AG20443 (cell line): ENCODE measurements around the gene PKP1.
A peak's percentile ranks its signal among the peaks of the same experiment; 100 is the strongest.

ENCODE experiments used
- DNase-seq: peaks from one replicate; pipeline ENCODE4 v3.0.0; 2012; ENCODE audit warnings: low spot score, mixed read lengths

The PKP1 gene

DNA sequence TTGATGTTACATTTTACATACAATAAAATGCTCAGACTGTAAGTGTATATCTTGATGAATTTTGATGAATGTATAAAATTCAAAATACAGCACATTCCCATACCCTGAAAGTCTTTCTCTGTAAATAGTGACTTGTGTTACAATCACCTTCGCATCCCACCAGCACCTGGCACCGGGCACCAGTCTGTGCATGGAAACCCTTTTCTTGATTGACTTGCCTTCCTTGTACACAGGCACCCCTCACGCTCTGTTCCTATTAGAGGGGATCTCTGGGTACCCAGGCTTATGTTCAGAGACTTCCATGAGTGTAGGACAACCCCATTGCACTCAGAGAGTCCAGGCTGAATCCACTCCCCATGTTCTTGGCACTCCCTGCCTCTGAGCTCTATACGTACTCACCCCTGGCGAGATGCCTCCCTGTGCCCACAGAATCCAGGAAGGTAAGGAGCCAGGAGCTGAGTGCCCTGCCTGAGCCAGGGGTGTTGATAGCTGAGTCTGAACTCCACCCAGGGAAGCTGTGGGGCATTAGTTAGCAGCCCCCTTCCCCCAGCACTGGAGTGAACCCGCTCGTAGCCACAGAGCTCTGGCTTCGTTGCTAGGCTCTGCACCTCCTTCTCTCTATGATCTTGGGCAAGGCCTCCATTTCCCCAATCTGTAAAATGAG lies 22.5 kb upstream of the PKP1 start:
- DNase-seq, result no peak

DNA sequence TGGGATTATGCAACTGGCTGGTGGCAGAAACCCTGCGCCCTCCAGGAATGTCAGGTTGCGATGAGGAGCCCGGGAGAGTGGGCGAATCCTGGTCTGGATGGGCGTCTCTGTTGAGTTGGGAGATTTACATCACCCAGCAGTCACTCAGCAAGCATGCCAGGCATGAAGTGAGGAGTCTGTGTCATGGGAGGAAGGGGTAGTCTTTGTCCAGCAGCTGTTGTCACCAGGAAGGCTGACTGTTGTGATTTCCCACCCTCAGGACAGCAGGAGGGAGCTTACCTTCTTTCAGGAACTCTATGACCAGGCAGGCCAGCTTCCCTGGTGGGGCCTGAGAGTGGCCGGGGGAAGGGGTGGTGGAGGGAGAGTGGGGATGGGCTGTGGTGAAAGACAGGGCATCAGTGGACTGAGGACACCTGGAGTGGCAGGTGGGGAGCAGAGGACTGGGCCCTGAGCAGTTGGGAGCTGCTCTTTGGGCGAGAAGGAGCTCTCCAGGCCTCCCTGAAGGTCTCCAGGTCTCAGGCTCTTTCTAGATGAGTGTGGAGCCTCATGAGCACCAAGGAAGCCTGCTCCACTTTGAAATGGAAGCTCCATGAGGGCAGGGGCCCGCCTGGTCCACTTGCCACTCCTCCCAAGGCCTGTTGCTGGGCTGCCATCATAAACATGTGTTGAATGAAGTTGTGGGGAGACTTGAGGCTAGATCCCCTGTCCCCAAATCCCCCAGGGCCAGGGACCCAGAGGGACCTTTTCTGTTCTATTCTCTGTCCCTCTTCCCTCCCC lies 21.3 kb upstream of the PKP1 start:
- DNase-seq, result peak; percentile 30

DNA sequence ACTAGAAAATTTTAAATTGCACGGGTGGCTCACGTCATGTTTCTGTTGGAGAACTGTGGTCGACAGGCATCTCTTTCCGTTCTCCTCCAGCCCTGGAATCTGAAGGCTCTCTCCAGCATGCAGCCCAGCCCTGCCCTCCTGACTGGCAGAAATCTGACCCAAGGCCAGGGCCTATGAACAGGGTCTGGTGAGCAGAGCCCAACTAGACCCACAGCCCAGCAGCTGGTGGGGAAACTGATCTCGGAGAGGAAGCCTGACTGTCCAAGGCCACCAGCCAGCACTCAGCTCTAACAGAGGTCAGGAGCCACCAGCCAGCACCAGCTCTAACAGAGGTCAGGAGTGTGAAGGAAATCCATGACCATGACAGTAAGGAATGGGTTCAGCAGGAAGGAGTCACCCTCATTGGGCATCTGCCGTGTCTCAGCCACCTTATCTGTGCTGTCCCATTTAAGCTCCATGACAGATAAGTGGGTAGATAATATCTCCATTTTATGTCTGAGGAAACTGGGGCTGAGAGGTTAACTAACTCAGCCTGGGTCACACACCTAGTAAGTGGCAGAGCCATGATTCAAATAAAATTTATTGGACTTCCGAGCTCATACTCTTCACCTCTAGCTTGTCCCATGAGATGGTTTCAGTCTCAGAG lies 20.2 kb upstream of the PKP1 start:
- DNase-seq, result no peak

DNA sequence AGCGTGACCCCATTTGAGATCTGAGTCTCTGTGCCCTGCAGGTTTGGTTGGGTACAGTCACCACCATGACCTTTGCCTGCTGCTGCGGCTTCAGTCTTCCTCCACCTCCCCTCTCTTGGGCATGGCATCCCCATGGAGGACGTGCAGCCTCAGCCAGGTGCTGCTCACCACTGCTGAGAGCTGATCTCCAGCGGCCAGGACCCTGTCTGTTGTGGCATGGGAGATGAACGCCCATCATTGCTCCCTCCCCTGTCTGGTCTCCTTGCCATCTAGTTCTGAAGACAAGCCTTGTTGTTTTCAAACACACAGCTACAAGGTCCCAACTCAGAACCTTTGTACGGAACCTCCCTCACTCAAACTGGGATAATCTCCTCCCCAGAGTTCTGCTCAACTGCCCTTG lies 19.2 kb upstream of the PKP1 start:
- no peak for DNase-seq

DNA sequence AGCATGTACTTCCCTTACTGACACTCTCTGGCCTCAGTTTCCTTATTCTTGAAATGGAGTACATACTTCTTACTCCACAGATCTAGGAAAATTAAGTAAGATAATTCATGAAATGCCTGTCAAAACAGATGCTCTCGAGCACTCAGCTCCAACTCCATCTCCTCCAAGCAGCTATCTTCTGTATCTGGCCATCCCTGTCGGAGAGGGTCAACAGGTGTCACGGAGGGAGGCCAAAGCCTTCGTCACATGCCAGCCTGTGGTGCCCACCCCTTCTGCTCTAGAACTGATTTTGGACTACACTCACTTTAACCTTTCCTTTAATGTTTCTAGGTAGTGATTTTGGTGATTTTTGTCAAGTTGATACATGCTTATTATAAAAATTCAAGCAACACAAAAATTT lies 18.8 kb upstream of the PKP1 start:
- no peak for DNase-seq

DNA sequence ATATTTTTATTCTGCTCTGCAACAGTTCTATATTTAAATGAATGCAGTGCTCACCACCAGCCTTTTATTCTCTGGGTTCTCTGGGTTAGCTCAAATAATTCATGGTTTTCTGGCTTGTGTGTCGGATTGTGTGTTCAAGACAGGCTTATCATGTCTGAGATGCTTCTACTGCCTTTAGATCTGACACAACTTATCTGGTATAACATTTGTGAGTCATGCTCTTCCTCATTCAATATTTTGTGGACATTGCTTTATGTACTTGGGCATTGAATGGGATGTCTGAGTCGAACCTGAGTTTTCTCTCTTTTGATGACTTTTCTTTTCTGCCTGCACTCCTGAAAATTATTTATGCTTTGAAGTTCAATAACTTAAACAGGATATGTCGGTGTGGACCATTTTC lies 17.6 kb upstream of the PKP1 start:
- no peak for DNase-seq

DNA sequence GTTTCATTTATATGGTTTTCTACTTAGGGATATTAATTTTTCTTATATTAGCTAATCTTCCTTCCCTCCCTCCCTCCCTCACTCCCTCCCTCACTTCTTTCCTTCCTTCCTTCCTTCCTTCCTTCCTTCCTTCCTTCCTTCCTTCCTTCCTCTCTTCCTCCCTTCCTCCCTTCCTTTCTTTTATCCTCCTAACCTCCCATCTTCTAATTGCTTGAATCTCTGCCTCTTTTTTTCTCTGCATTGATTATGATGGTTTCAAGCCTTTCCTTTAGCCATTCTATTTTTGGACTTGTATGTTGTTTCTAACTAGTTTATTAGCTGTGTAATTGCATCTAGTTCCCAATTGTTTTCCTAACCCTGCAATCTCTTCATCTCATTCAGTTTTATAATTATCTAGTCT lies 17.0 kb upstream of the PKP1 start:
- no peak for DNase-seq

DNA sequence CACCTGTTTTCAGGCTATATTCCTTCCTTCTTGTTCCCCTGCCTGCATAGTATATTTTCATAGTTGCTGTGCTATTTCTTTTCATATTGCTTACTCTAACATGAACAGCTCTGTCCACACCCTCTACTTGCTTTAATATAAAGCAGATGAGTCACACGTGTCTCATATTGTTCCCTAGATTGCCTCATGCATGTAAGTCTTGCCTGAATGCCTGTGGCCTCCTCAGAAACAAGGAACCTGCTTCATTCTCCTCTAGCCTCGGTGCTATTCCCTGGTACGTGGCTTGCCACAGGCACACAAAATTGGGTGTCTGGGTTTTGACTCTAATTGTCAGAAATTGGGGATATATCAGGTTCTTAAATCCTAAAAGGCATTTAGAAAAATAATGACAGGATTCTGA lies 16.5 kb upstream of the PKP1 start:
- peak; percentile 86 for DNase-seq

DNA sequence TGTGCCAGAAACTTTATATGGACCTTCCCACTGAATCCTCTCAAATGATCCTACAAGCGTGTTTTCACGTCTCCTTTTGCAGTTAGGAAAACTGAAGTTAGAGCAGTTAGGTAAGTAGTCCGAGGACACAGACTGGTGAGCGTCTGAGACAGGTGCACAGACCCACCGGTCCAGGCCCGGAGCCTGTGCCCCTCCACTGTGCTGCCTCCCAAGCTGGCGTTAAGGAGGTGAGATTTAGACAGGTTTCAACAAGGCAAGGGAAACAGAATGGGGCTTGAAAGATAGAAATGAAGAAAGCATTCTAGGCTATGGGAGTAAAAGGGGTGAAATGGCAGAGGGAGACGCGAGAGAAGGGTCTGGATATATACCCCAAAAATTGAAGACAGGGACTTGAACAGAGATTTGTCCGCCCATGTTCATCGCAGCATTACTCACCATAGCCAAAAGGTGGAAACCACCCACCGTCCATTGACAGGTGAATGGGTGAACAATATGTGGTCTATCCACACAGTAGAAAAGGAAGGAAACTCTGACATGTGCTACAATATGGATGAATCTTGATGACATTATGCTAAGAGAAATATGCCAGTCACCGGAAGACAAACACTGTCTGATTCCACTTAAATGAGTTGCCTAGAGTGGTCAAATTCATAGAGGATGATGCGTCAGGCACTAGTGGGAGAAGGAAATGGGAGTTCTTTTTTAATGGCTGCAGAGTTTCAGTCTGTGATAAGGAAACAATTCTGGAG lies 15.7 kb upstream of the PKP1 start:
- DNase-seq, result no peak

DNA sequence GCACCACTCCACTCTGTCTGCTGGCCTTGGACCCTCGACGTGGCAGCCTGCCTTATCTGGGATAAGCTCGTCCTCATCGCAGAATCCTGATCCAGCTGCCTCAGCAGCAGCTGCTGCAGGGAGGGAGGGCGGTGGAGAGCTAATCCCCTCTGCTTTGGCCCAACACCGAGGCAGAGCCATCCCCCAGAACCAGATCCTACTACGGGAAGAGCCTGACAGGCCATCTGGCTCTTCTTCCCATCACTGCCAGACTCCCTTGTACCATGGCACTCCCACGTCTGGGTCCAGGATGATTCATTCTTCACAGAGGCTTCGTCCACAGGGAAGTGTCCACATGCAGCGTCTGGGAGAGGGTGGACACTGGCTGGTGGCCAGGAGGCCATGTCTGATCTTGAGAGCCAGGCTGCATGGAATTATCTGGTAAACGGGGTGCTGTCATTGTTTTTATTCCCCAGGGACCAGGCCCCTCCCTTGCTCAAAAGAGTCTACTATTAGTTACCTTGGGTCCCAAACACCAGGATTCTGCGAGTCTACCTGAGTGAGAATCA lies 14.6 kb upstream of the PKP1 start:
- peak; percentile 77 for DNase-seq

DNA sequence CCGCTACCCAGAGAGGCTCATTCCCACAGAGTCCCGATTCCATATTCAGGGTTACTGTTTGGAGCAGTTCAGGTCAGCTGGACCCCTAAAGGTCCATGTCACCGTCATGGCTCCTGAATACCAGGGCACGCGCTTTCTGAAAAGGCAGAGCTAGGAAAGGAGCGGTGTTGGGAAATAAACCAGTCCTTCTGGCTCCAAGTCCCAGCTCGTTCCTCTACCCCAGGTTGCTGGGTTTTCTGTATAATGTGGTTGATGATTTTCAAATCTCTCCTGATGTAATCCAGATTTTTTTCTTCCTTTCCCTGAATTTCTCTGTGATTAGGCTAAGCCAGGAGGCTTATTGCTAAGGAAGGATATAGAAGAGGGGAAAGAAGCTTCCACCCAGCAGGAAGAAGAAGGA lies 14.0 kb upstream of the PKP1 start:
- DNase-seq, result no peak

DNA sequence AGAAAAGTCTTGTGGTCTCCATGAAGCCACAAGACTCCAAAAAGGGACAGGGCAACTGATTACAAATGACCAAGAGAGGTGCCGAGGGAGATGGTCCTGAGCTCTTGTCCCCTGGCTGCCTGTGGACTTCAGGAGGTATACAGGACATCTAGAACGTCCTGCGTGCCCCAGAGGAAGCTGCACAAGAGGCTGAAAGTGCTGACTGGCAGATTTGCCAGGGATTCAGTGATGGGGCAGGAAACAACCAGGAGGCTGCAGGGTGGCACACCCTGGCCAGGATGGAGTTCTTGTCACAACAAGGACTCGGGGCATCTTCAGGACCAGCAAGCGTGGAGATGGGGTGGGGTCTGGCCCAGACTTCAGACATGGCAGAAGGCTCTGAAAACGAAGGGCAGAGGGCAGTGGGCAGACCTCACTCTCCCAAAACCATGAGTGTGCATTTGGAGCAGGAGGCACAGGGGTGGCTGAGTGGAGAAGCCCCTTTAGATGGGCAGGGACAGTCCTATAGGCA lies 13.4 kb upstream of the PKP1 start:
- no peak for DNase-seq

DNA sequence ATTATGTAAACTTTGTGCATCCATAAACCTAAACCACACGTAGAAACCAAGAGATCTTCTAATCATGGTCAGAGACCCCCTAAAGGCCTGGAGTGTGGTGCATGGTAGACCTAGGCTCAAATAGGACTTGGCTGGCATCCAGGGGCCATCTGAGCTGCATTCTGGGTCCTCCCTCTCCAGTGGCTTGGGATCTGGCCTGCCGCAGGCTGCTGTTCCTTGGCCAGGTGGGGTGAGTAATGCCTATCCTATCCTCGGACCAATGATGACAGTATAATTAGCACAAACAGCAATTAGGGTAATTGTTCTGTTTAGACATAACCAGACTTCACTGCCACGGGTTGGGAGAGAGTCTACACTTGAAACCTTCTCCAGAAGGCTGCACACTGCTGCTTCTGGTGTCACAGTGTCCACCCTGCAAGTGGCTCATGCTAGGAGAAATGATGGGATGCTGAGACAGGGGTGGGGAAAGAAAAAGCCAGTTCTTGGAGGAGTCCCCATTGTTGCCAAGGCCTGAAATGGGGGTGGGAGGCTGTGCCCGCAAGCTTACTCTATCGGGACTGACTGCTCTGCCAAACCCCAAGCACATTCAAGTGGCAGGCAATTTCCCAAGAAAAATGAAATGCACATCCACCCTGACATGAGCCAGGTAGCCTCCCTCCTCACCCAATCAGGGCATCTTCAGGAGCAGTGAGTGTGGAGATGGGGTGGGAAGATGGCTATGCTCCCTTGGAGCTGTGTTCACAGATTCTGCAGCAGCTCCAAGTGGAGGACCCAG lies 12.5 kb upstream of the PKP1 start:
- no peak for DNase-seq

DNA sequence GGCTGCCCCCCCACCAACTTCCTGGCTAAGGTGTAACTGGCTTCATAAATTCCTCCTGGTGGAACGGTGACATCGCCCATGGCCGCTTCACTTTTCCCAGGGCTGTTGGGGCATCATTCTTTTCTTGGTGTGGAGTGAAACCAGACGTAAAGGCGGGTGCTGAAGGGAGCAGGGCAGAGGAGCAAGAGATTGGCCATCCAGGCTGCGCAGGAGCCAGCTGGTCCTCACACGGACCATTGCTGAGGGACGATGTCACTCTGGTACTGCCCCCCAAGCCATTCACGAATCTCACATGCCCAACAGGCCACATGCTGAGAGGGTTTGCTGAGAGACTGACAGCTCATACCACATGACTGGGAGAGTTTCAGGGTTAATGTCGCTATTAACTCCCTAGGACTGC lies 10.5 kb upstream of the PKP1 start:
- no peak for DNase-seq

DNA sequence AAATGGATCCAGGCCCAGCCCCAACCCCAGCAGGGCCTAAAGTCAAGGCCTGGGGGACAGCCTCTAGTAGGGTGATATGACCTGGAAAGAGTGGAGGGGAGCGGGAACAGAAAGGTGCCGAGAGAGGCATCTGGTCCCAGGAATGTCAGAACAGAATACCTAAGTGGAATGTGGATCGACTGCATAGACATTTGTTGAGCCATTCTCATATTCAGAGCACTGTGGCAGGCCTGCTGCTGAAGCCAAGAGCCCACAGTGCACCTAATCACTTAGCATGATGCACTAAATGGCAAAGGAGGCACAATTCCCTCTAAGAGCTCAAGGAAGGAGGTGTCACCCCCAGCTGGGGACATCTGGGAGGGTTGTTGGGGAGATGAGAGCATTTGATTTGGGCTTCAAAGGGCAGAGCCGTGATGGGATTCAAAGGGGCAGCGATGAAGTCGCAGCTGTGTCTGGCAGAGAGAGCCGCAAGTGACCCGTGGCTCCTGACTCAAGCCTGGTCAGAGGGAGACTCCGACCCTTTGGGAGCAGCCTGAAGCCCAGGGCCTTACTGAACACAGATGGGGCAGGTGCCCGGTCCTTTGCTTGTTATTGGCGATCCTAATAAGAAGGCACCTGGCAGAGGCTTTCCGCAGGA lies 8.6 kb upstream of the PKP1 start:
- DNase-seq, result no peak

DNA sequence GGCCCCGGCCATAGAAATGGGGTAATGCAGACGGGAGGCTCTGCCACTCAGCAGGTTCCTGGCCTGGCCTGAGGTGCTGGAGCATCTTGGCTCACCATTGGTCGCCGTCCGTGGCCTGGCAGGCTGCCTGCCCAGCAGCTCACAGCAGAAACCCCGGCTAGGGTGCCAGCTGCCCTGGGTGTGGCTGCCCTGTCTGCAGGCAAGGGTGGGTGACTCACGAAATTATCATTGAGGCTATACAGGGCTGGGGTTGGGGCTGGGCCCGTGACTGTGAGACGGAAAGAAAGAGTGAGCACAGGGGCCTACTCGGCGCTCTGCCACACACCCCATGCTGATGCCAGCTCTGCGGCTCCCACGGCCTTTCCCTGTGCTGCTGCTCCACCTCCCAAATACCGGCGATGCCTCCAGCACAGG lies 8.0 kb upstream of the PKP1 start:
- DNase-seq, result peak; percentile 94

DNA sequence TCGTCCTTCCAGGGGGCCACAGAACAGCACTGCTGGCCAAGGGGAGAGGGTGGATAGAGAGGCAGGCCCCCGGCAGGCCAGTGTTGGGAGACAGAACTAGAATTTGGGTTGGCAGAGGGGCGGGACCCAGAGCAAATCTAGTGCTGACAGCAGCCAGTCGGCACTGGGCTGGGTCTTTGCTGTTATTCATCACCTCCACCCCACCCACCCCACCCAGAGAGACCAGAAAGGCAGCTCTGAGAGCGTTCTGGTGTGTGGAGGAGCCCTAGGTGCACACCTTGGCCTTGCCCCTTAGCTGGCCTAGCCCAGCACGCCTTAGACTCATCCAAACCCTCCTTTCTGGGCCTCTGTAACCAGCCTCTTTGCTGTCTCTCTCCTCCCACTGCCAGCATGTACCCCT lies 6.4 kb upstream of the PKP1 start:
- no peak for DNase-seq

DNA sequence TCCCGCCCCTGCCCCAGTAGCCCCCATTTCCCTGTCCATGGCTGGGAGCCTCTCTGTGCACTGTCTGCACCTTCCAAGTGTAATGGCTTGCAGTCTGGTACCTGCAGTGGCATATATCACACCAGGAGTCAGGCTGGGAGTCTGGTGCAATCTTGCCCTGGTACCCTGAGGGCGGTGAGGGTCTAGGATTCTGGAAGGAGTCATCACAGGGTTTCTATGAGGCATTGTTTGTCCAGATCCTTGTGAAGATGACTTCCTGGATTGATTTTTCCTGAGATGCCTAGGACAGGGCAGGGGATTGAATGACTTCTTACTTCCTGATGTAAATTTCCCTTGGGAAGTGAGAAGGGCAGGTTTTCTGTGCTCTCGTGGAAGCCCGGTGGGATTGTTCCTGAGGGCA lies 5.9 kb upstream of the PKP1 start:
- no peak for DNase-seq

DNA sequence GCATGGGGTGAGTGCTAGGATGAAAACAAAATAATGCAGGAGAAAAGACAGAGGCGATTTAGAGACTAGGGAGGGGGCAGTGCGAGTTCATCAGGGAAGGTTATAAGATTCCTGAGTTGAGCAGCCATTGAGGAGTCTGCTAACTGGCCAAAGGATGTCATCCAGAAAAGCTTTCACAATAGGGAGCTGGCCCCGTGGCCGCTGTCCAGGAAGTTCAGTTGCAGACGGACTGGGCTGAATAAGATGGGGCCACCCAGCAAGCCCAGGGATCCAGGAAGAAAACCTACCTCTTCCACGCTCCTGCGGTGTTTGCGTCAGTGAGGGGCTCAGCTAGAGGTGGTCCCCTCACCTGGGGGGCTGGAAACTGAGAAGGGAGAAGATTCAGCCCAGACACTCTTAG lies 4.0 kb upstream of the PKP1 start:
- peak; percentile 87 for DNase-seq

DNA sequence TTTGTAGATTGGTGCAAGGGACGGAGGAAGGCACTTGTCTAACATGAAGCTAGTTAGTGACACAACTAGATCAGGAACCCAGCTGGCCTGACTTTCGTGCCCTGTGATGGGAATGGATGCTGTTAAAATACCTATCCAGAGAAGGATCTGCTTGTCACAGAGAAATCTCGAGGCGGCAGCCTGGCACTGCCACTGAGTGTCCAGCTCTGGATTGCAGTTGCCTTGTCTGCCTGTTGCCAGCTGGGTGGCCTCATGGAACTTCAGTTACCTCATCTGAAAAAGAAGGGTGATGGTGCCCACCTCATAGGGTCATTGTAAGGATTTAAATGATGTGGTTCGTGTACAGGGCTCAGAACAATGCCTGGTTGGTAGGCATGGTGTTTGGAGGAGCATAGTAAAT lies 2.4 kb upstream of the PKP1 start:
- no peak for DNase-seq

DNA sequence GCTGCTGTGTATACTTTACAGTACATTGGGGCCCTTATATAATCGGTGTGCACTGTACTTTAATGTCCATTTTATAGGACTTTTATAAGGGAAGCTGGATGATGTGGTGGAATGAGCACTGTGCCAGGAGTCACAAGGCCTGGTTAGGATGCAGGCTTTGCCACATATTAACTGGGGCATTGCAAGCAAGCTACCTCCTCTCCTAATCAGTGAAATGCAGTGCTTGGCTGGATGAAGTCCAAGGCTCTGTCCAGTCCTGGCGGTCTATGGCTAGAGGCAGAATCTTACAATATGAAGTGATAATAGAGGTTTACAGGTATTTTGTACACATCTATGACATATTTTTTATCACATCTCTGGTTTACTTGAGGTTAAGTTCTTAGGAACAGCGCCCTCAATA lies 1.7 kb upstream of the PKP1 start:
- DNase-seq, result no peak
